K562 (cell line): ENCODE results near the gene SELL. TPM values are rescaled to one million over a fixed set of nuclear protein-coding genes. Genes with fewer than 3 reads are reported as not detected.

ENCODE experiments used
- ATAC-seq: fragments of 200-7000 bp; cut with Tn5 transposase; 3 replicates; pipeline ENCODE4 v1.9.1; 2020; ENCODE audit warnings: moderate library complexity
- BruUV-seq: library from RNA; stranded (reverse); fragments of 400-500 nt; replicated peaks from 2 replicates; lab custom pipeline; 2021; lab: Mats Ljungman, UMichigan
- CTCF ChIA-PET: fragments of 300-600 bp; formaldehyde crosslinking; extraction: SDS; loops from one replicate; lab custom pipeline; 2021; ENCODE audit warnings: low intra/inter-chr PET ratio; lab: Yijun Ruan, JAX
- POLR2A ChIA-PET: fragments of 300-600, 350-650 bp; sonication (Branson Sonifier 250); formaldehyde crosslinking; extraction: SDS; loops from one replicate; lab custom pipeline; 2021; ENCODE audit warnings: antibody characterized with exemption, inconsistent platforms; lab: Yijun Ruan, JAX
- DNase-seq, 4 experiments: peaks; one replicate each; pipeline versions ENCODE4 v3.0.0 to v3.0.0-alpha.2; 2011 to 2018; ENCODE audit warnings: low spot score in 3 of 4, mixed read lengths in 3 of 4; ENCODE audit errors: extremely low read depth in 1 of 4
- FAIRE-seq: peaks from 2 replicates; lab custom pipeline; 2011; peaks lifted over from hg19 to GRCh38; lab: Jason Lieb, UNC
- H2AFZ ChIP-seq: 2 replicates; pipeline ENCODE4 v1.6.0; 2011; ENCODE audit warnings: low read depth, low read length, control low read depth, inconsistent platforms
- H3K27ac ChIP-seq: fragments of 200-600 bp; 3 replicates; pipeline ENCODE4 v1.8.0; 2011; ENCODE audit warnings: low read depth, mild to moderate bottlenecking, control low read depth, inconsistent platforms, low read length, moderate library complexity, mixed read lengths; ENCODE audit errors: extremely low read depth
- H3K27me3 ChIP-seq, 2 experiments: fragments of 300-600 bp in 1 of 2; 2 replicates in 1 of 2; 3 replicates in 1 of 2; pipeline versions ENCODE4 v1.6.0 to v1.8.0; 2011; ENCODE audit warnings: inconsistent platforms in 2 of 2, low read length in 2 of 2, mild to moderate bottlenecking in 1 of 2, mixed read lengths in 1 of 2, moderate library complexity in 1 of 2; ENCODE audit not compliant: control insufficient read depth in 2 of 2, insufficient read depth in 2 of 2
- H3K36me3 ChIP-seq: fragments of 300-600 bp; 3 replicates; pipeline ENCODE4 v1.8.0; 2011; ENCODE audit warnings: mild to moderate bottlenecking, low read length, inconsistent platforms; ENCODE audit not compliant: control insufficient read depth, insufficient read depth
- H3K4me1 ChIP-seq, 2 experiments: fragments of 200-600 bp in 1 of 2; replicated peaks in 1 of 2; 2 replicates in 1 of 2; 3 replicates in 1 of 2; pipeline versions ENCODE4 v1.5.1 to v1.8.0; 2011; ENCODE audit warnings: inconsistent platforms in 2 of 2, low read length in 2 of 2, mild to moderate bottlenecking in 1 of 2, mixed read lengths in 1 of 2, moderate library complexity in 1 of 2; ENCODE audit not compliant: control insufficient read depth in 2 of 2, insufficient read depth in 2 of 2
- H3K4me2 ChIP-seq: 2 replicates; pipeline ENCODE4 v1.6.1; 2011; ENCODE audit warnings: low read length, control low read depth, inconsistent platforms, mixed read lengths; ENCODE audit not compliant: insufficient read depth
- H3K4me3 ChIP-seq: fragments of 200-600 bp; sonication (generic), shearing (Covaris generic); 2 replicates; pipeline ENCODE4 v1.5.1; 2016; ENCODE audit warnings: control low read depth, inconsistent platforms
- H3K79me2 ChIP-seq: fragments of 200-600 bp; 3 replicates; pipeline ENCODE4 v1.8.0; 2011; ENCODE audit warnings: low read length, inconsistent platforms; ENCODE audit not compliant: control insufficient read depth, insufficient read depth
- H3K9ac ChIP-seq, 2 experiments: 2 replicates each; pipeline versions ENCODE4 v1.6.0 to v1.6.1; 2011; ENCODE audit warnings: low read depth in 2 of 2, low read length in 2 of 2, control low read depth in 1 of 2, inconsistent platforms in 1 of 2, mild to moderate bottlenecking in 1 of 2, mixed read lengths in 1 of 2; ENCODE audit not compliant: insufficient read depth in 1 of 2
- H3K9me1 ChIP-seq: one replicate; pipeline ENCODE4 v1.6.0; 2011; ENCODE audit warnings: inconsistent platforms, mild to moderate bottlenecking, low read length, moderate library complexity; ENCODE audit not compliant: control insufficient read depth, insufficient read depth
- H3K9me3 ChIP-seq: replicated peaks from 2 replicates; pipeline ENCODE4 v1.5.1; 2011; ENCODE audit warnings: low read depth, low read length, inconsistent platforms; ENCODE audit not compliant: control insufficient read depth, insufficient read depth
- H4K20me1 ChIP-seq: replicated peaks from 2 replicates; pipeline ENCODE4 v1.6.1; 2011; ENCODE audit warnings: low read length, inconsistent platforms, mixed read lengths; ENCODE audit not compliant: control insufficient read depth, insufficient read depth
- BACH1 ChIP-seq: fragments of 200-800 bp; sonication (Bioruptor generic); IDR thresholded peaks from 2 replicates; pipeline ENCODE4 v1.6.1; 2016; ENCODE audit warnings: missing genetic modification characterization, missing compliant biosample characterization
- ETV1 ChIP-seq: fragments of 450-650 bp; conservative IDR thresholded peaks from 2 replicates; pipeline ENCODE4 v1.6.1; 2016; ENCODE audit warnings: missing genetic modification characterization, control low read depth, low read depth, missing compliant biosample characterization
- FUS ChIP-seq: fragments of 200-400 bp; formaldehyde crosslinking; optimal IDR thresholded peaks from 2 replicates; pipeline ENCODE3; 2017; ENCODE audit warnings: low read depth, low read length
- HMG20A ChIP-seq: fragments of 450-650 bp; formaldehyde crosslinking; conservative IDR thresholded peaks from 2 replicates; pipeline ENCODE4 v1.4.0; 2020; ENCODE audit warnings: mild to moderate bottlenecking, mixed read lengths
- KLF6 ChIP-seq: fragments of 250-450 bp; sonication (Bioruptor Pico); IDR thresholded peaks from 2 replicates; pipeline ENCODE4 v1.4.0; 2020; ENCODE audit warnings: mild to moderate bottlenecking, moderate library complexity, borderline replicate concordance
- POLR2A ChIP-seq: fragments of 450-650 bp; conservative IDR thresholded peaks from 2 replicates; pipeline ENCODE4 v1.6.1; 2016
- TAF9B ChIP-seq: fragments of 450-650 bp; IDR thresholded peaks from 2 replicates; pipeline ENCODE4 v1.6.1; 2018; ENCODE audit warnings: mild to moderate bottlenecking; ENCODE audit not compliant: partially characterized antibody
- ZBTB12 ChIP-seq: fragments of 250-450 bp; sonication (Bioruptor Pico); IDR thresholded peaks from 2 replicates; pipeline ENCODE4 v1.4.0; 2020
- ZBTB9 ChIP-seq: fragments of 450-650 bp; formaldehyde crosslinking; IDR thresholded peaks from 2 replicates; pipeline ENCODE4 v1.4.0; 2020; ENCODE audit warnings: mild to moderate bottlenecking, moderate library complexity
- ZNF57 ChIP-seq: fragments of 450-650 bp; formaldehyde crosslinking; IDR thresholded peaks from 2 replicates; pipeline ENCODE4 v1.4.0; 2020; ENCODE audit warnings: mild to moderate bottlenecking, moderate library complexity
- WGBS: fragments of 100-300 bp; shearing (Covaris generic); methylation state at CpG from one replicate; pipeline ENCODE4 v1.1.6; 2016; ENCODE audit warnings: low coverage, mixed read lengths; ENCODE audit not compliant: insufficient coverage; ENCODE audit errors: missing lambda C conversion rate; 5-methylcytosine and 5-hydroxymethylcytosine counted together
- in situ Hi-C: fragments of 300-500 bp; cut with MboI; formaldehyde crosslinking; loops from 4 replicates; pipeline ENCODE4 v1.15.0; 2018; ENCODE audit warnings: inconsistent platforms, mixed read lengths
- intact Hi-C: fragments of 100-400 bp; cut with micrococcal nuclease; formaldehyde crosslinking; loops from 2 replicates; pipeline ENCODE4 v1.14.2; 2022
- polyA plus RNA-seq, 8 experiments: library from polyadenylated mRNA; depleted of rRNA in 4 of 8; stranded (reverse) in 5 of 8; unstranded in 3 of 8; fragments of >200 nt; fragmentation: Nextera tagmentation in 2 of 8; fragmentation: Illumina TruSeq in 1 of 8; extraction: Ambion mirVana in 2 of 8; extraction: Trizol in 1 of 8; gene quantifications; 2 replicates each; pipeline versions ENCODE4 v1.2.1 to v1.2.3, GENCODE V29; 2011 to 2014; ENCODE audit warnings: inconsistent platforms in 1 of 8, missing spikeins in 1 of 8
- total RNA-seq, 7 experiments: library from RNA; depleted of rRNA in 6 of 7; stranded (reverse); fragments of >200 nt in 6 of 7; fragmentation: Illumina TruSeq in 2 of 7; extraction: Trizol in 2 of 7; gene quantifications; 2 replicates each; pipeline versions ENCODE4 v1.2.1 to v1.2.3, GENCODE V29; 2011 to 2021; ENCODE audit warnings: low replicate concordance in 1 of 7
- TF ChIP-seq, protein P1 (sequence below): fragments of 200-400 bp; formaldehyde crosslinking; IDR thresholded peaks from 2 replicates; pipeline ENCODE4 v1.6.1; 2017; ENCODE audit warnings: mild to moderate bottlenecking, low read depth, low read length, moderate library complexity

Gene SELL
- total and polyA plus RNA-seq, 9 of the 15 experiments (the other 6 are each of a cell fraction or from before 2014, with no cell fraction given) = 0.51 TPM; not detected in 8

DNA sequence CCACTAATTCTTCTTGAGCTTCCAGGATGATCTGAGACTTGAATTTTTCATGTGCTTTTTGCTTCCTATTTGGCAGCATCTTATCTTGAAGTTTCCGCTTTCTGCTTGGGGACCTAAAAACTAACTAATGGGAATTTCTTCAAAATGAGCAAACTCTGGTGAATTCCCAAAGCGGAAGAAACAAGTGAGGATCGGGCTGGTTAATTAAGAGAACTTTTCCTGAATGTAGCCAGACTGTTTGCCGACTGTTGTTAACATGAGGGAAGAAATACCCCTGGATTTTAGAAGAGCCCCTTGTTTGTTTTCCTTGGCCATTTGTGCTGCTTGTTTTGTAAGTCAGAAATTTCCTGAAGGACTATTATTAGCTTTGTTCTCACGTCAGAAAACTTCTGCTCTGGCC lies 28.6 kb upstream of the SELL start:
- POLR2A ChIA-PET = no interaction called here
- WGBS = 6% methylated on average over 5 of the region's 5 CpGs
- Histone ChIP-seq H2AFZ (no peak overlapping the region), H3K9ac (no peak overlapping the region), H3K27ac (no peak overlapping the region), H4K20me1 (no peaks in the 10 kb centered on the region), H3K9me3 (no peaks in the 10 kb centered on the region), H3K4me3 (no peak overlapping the region), H3K27me3 (peaks cover 0 to 6% of the 10 kb centered on the region in 2 experiments; a peak in 1 of 5 replicates), H3K4me1 (no peaks in the 10 kb centered on the region), H3K36me3 (no peaks in the 10 kb centered on the region), H3K9me1 (no peaks in the 10 kb centered on the region), H3K79me2 (no peaks in the 10 kb centered on the region), H3K4me2 (no peak overlapping the region)
- no peak for ATAC-seq
- no peak for DNase-seq
- intact Hi-C loops = no loop called here
- CTCF ChIA-PET = no interaction called here
- no peak for FAIRE-seq
- TF ChIP-seq TAF9B (no peak), HMG20A (CRISPR knock-in tag) (no peak), KLF6 (CRISPR knock-in tag) (no peak), ZNF57 (no peak), FUS (no peak), ZBTB9 (CRISPR knock-in tag) (no peak), ETV1 (no peak), ZBTB12 (CRISPR knock-in tag) (no peak), POLR2A (no peak), BACH1 (tag) (no peak)
- TF ChIP-seq, protein P1, sequence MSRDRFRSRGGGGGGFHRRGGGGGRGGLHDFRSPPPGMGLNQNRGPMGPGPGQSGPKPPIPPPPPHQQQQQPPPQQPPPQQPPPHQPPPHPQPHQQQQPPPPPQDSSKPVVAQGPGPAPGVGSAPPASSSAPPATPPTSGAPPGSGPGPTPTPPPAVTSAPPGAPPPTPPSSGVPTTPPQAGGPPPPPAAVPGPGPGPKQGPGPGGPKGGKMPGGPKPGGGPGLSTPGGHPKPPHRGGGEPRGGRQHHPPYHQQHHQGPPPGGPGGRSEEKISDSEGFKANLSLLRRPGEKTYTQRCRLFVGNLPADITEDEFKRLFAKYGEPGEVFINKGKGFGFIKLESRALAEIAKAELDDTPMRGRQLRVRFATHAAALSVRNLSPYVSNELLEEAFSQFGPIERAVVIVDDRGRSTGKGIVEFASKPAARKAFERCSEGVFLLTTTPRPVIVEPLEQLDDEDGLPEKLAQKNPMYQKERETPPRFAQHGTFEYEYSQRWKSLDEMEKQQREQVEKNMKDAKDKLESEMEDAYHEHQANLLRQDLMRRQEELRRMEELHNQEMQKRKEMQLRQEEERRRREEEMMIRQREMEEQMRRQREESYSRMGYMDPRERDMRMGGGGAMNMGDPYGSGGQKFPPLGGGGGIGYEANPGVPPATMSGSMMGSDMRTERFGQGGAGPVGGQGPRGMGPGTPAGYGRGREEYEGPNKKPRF = no peak
- in situ Hi-C loops = no loop called here
- no TSS peak for BruUV-seq
